ENCODE results near the gene NINJ2.
A peak's percentile ranks its signal among the peaks of the same experiment; 100 is the strongest.

The NINJ2 gene

DNA sequence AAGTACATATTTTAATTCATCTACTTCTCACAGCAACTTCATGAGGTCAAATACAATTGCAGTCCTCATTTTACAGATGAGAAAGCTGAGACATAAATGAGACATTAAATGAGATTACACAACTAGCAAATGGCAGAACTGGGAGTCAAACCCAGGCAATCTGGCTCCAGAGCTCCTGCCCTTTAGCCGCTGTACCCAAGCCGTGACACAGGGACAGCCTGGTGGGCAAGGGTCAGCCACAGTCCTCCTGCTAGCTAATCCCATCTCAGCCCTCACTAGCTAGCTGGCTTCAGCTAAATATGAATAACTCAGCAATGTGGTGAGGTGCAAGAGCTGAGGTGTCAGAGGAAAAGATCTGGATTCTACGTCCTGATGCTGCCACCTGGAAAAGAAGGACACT is 54.8 kb downstream of the NINJ2 start:
- TF ChIP-seq, protein P1, sequence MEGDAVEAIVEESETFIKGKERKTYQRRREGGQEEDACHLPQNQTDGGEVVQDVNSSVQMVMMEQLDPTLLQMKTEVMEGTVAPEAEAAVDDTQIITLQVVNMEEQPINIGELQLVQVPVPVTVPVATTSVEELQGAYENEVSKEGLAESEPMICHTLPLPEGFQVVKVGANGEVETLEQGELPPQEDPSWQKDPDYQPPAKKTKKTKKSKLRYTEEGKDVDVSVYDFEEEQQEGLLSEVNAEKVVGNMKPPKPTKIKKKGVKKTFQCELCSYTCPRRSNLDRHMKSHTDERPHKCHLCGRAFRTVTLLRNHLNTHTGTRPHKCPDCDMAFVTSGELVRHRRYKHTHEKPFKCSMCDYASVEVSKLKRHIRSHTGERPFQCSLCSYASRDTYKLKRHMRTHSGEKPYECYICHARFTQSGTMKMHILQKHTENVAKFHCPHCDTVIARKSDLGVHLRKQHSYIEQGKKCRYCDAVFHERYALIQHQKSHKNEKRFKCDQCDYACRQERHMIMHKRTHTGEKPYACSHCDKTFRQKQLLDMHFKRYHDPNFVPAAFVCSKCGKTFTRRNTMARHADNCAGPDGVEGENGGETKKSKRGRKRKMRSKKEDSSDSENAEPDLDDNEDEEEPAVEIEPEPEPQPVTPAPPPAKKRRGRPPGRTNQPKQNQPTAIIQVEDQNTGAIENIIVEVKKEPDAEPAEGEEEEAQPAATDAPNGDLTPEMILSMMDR (conservative IDR thresholded peaks at IDR 0.05), result no peak

DNA sequence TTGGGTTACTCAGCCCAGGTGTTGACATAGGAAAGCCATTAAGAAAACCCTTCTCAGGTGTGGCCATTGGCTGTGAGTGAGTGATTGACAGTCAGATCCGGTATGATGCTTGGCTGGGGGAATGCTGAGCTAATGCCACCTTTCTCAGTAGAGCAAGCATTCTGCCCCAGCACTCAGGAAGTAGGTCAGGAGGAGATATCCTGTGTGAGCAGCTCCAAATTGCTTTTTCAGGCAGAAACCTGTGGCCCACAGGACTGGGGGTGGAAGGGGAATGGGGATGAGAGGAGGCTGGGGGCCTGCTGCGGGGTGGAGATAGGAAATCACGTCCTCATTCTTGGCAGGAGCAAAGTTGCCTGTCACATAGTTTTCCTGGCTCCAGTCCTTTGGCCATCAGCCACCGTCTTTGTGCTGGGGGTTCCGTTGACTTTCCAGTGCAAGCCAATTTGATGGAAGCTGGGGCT is 55.7 kb downstream of the NINJ2 start:
- H3K27ac ChIP-seq, result no peak overlapping the region

More for the DNA sequence above, 54.8 kb downstream of the NINJ2 start:
- H3K27ac ChIP-seq, result no peak overlapping the region

DNA sequence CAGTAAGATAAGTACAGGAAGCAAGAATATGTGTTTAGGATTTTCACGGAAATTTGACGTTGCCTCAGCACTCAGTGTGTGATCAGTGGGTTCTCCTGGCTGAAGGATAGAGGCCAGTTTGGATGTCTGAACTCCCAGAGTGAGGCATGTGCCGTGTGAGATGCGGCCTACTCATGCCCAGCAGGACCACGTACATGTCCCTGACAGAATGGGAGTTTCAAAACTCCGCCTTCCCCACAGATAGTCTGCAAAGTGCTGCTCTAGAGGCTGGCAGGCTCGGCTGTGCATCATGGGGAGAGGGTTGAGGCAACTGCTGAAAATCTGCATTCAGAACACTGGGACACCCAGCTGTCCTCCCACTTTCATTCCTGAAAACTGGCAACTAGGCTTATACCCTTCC is 58.3 kb downstream of the NINJ2 start:
- no peak overlapping the region for H3K27ac ChIP-seq
- TF ChIP-seq, protein P1 (conservative IDR thresholded peaks at IDR 0.05), result no peak

More for the DNA sequence above, 55.7 kb downstream of the NINJ2 start:
- TF ChIP-seq, protein P1 (conservative IDR thresholded peaks at IDR 0.05), result no peak

DNA sequence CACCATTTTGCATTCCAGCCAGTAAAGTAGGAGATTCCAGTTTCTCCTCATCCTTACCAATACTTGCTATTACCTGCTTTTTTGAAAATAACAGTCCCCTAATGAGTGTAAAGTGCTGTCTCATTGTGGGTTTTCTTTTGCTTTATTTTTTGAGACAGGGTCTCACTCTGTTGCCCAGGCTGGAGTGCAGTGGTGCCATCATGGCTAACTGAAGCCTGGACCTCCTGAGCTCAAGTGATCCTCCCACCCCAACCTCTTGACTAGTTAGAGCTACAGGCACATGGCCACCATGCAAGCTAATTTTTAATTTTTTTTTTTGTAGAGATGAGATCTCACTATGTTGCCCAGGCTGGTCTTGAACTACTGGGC is 60.6 kb downstream of the NINJ2 start:
- H3K27ac ChIP-seq, result peak overlapping the region; percentile 45; the same call in 1 of the 2 replicates
- TF ChIP-seq, protein P1 (conservative IDR thresholded peaks at IDR 0.05), result no peak

DNA sequence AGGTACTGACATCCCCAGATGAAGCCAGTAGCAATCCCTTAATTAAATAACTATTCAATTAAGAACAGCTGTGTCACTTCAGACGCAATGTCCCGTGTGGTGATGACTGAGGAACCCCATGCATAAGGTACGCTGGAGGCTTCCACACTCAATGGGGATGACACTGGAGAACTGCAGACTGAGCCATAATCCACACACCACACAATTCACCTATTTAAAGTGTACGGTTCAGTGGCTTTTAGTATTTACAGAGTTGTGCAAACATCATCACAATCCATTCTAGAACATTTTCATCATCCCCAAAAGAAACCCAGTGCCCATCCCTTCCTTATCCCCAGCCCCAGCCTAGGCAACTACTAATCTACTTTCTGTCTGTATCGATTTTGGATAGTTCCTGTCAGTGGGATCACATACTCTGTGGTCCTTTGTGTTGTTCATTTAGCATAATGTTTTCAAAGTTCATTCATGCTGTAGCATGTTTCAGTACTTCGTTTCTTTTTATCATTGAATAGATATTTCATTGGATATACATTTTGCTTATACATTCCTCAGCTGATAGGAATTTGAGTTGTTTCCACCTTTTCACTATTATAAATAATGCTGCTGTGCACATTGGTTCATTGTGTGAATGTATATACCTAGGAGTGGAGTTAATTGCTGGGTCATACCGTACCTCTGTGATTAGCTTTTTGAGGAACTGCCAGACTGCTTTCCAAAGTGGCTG is 61.1 kb downstream of the NINJ2 start:
- TF ChIP-seq, protein P1 (conservative IDR thresholded peaks at IDR 0.05), result no peak
- H3K27ac ChIP-seq, result peak overlapping the region; percentile 45

DNA sequence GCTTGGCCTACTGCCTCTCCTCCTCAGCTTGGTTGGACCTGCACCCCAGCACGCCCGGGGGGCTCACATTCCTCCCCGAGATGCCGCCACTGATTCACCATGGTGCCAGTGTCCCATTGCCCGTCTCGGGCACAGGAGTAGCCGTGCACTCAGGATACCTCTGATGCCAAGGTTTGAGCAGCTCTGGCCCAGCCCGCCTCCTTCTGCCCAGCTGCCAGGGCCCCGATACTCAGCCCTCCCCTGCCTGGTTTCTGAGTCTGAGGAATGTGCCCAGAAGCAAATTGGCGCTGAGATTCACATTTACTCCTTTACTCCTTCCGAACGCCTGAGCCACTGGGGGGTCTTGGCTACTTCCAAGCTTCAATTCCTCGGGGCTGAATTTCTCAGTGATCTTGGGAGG is 63.5 kb downstream of the NINJ2 start:
- H3K27ac ChIP-seq, result no peak overlapping the region; the same call in 1 of the 2 replicates
- TF ChIP-seq, protein P1 (conservative IDR thresholded peaks at IDR 0.05), result no peak

DNA sequence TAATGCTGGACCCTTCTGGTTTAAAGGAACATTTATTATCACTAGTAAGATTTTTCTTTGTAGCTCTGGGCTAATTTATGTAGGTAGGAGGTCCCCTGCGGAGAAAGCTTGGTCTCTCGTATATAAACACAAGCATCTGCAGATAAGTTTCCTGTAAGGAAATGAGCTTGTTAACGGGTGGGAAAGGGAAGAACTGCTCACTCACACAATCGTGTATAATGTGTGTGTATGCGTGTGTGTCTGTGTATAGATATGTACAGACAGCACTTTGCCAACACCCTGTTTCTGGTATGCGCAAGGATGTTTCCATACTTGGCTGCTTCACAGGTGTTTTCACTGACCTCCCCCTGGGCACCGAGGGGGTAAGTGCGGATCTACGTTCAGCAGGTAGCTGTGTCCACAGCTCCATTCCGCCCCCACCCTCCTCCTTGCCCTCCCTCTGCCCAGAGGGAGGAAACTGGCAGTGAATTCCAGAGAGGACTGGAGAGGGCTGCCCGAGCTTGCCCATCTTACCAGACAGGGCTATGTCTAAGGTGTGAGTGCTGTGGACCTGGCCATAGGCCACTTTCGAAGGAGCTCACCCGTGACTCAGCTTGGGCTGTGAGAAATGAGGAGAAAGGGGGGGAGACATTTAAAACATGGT is 65.2 kb downstream of the NINJ2 start:
- TF ChIP-seq, protein P1 (conservative IDR thresholded peaks at IDR 0.05), result no peak
- H3K27ac ChIP-seq, result no peak overlapping the region

Measured in VCaP (cell line).